SH-SY5Y (cell line): ENCODE results near the gene TPX2.

Experiments used
- GATA2 ChIP-seq: IDR thresholded peaks from 2 replicates; pipeline ENCODE4 v1.6.1; 2011; ENCODE audit warnings: mild to moderate bottlenecking, low read depth, low read length
- GATA3 ChIP-seq: IDR thresholded peaks from 2 replicates; pipeline ENCODE4 v1.6.1; 2011; ENCODE audit warnings: low read depth, mild to moderate bottlenecking, low read length, moderate library complexity

Gene TPX2

DNA sequence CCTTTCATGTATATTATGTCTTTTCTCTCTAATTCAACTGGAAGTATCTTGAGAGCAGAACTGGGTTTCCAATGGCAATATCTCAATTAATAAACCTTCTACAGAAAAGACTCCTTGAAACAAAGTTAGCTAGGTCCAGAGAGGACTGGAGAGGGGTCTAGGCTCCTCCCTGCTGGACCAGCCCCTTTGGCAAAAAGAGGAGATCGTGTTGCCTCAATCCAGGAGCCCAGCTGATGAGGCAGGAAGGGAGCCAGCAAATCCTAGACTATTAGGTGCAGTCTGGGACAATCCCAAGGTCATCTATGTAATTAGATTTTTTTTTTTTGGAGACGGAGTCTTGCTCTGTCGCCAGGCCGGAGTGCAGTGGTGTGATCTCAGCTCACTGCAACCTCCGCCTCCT lies 38.3 kb upstream of the TPX2 start:
- no peak for TF ChIP-seq GATA3
- TF ChIP-seq GATA2 = no peak

DNA sequence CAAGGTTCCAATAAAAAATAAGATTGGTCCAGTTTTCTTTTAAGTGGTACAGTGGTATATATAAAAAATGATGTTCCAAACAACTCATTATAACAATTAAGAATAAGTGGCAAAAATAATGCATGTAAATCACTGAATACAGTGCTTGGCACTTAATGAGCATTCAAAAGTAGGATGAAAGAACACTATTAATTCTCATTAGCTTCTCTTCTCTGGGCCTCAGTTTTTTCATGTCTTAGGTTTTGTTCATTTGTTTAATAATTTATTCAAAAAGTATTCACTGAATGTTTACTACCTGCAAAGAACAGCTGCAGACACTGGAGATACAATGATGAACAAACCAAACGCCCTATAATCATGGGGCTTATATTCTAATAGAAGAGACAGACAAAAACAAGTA lies 37.5 kb upstream of the TPX2 start:
- TF ChIP-seq GATA3 (no peak), GATA2 (no peak)

DNA sequence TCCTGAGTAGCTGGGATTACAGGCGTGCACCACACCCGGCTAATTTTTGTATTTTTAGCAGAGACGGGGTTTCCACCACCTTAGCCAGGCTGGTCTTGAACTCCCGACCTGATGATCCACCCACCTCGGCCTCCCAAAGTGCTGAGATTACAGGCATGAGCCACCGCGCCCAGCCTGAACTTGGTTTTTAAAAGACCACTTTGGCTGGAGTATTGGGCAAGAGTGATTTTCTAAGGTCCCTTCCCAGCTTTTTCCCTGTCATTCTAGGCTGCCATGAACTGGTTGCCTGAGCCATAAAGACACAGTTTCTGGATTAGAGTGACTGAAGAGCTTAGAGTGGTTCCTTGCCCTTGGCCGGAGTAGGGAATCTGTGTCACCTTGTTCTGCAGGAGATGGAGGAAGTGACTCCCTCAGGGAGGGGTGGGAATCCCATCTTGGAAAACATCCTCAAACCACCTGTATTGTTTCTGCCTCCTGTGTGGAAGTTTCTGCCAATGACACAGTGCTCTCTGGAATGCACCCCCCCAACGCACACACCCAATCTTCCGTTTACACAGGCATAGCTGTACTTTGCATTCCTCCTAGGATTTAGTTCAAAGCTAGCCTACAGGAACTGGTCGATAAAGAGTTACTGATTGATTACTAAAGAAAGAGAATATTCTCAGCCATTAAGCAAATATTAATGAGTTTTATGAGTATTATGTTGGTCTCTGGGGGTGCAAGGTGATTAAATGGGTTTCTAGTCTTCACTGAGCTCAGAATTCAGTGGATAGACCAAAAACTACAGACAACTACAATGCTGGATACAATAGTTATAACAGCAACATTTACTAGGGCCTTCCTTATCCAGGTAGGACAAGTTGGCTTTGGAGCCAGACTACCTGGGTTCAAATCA lies 34.6 kb upstream of the TPX2 start:
- TF ChIP-seq GATA2 (no peak), GATA3 (no peak)

DNA sequence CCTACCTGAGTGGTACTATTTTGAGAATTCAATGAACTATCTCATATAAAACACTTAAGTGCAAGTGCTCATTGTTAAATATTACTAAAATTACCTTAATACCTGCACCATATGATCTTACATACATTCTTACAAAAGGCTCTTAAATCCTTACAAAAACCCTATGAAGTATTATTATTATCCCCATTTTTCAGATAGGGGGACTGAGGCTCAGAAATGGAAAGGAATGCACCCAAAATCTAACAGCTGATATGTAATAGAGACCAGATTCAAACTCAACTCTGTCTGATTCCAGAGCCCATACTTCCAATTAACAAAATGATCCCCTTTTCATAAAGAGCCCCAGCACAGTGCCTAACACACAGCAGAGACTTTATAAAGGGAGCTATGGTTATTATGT lies 33.9 kb upstream of the TPX2 start:
- no peak for TF ChIP-seq GATA2
- no peak for TF ChIP-seq GATA3

DNA sequence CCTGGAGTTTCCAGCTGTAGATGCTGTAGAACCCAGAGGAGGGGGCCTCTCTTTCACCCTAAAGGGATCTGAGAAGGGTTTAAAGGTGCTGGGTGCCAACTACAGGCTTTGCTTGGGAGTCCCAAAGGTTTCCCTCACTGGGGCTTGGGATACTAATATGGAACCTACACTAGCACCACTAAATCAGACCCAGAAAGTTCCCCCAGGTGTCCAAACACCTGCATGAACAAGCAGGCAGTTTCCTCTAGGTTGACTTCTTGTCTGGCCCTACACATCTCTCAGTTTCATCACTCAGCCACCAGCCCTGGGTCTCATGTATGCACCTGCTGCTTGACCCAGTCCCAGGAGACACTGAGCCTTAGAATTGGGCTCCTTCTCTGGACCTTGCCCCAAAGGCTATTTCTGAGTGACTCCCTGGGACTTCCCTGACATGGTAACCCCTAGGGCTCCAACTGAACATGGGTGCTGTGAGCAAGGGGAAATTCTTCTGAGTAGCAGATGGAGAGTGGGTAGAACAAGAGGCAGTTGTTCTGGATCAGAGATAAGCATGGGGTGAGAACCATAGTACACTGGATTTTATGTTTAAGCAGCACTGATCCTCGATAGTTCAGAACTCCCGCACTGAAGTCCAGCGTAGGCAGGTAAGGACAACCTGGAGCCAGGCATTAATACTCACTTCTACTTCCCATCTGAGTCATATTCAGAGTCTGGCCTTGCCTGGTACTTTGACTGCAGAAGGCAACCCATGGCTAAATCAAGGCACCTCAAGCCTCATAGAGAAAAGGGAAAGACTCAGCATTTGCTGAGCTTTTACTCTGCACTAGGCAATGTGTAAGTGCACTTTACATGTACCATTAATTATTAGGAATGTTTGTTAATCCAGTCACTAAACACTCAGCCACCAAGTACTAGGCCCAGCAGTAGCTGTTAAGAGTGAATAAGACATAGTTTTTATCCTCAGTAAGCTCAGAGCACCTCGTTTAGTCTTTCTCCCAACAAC lies 33.2 kb upstream of the TPX2 start:
- TF ChIP-seq GATA3 (no peak), GATA2 (no peak)

DNA sequence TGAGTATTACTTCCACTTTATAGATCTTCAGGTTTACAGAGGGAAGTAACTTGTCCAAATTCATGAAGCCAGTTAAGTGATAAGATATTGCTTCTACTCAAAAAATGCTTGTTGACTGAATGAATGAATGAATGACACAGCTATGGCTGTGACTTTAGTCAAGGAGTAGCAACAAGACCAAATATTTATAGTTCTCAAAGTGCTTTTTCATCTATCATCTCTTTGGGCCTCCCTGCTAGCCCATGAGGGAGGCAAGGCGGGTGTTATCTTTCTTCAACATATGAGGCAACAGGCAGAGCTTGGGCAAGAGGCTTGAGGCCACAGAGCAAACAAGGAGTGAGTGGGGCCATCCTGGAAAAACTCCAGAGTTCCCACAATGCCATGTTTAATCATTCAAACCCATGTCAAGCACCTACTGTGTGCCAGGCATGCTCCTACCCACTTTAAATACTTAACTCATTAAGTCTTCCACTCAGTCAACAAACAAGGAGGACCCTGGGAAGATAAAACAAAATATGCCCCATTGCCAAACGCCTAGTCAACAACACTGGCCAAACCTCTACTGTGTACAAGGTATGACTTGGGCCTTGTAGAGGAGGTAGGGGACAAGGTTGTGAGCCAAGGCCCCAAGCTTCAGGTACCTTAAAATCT lies 32.4 kb upstream of the TPX2 start:
- TF ChIP-seq GATA3 (no peak), GATA2 (no peak)

DNA sequence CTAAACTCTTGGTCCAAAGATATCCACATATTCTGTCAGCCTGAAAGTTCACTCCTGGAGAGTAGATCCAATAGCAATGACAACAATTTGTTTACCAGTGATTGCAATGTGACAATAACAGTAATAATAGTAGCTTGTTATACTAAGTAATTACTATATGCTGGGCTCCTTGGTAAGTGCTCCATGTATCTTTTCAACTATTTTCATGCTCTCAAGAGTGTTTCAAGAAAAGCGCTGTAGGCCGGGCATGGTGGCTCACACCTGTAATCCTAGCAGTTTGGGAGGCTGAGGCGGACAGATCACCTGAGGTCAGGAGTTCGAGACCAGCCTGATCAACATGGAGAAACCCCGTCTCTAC lies 31.9 kb upstream of the TPX2 start:
- no peak for TF ChIP-seq GATA2
- TF ChIP-seq GATA3 = no peak

DNA sequence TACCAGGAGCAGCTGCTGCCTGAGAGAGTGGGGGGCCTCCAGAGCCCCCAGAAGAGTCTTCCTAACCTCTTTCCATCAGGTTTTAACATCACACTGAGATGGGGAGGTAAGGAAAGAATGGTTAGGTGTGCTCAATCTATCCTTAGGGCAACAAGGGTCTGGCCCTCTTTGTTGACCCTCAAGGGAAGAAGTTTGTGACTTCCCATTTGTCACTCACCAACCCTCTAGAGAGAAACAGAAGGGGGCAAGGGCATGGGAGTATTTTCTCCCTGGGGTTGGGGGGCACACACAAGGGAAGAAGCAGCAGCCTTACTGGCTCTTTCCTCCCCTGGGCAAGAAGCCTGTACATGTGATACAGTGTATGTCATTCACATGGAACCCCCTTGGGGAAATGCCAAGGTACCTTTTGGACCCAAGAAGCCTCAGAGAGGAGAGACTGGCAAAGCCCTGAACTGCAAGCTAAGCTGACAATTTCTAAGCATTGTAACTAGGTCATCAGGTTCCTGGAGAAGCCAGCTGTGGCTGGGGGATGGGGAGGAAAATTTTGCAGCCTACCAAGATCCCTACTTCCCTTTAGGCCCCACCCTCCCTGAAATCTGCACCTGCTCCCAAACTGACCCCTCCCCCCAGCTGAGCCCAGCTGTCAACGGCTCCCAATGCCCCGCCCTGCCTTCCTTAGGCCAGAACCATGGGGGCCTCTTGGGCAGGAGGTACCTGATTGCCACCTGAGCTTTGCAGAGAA lies 30.9 kb upstream of the TPX2 start:
- TF ChIP-seq GATA2 = no peak
- TF ChIP-seq GATA3 = no peak

DNA sequence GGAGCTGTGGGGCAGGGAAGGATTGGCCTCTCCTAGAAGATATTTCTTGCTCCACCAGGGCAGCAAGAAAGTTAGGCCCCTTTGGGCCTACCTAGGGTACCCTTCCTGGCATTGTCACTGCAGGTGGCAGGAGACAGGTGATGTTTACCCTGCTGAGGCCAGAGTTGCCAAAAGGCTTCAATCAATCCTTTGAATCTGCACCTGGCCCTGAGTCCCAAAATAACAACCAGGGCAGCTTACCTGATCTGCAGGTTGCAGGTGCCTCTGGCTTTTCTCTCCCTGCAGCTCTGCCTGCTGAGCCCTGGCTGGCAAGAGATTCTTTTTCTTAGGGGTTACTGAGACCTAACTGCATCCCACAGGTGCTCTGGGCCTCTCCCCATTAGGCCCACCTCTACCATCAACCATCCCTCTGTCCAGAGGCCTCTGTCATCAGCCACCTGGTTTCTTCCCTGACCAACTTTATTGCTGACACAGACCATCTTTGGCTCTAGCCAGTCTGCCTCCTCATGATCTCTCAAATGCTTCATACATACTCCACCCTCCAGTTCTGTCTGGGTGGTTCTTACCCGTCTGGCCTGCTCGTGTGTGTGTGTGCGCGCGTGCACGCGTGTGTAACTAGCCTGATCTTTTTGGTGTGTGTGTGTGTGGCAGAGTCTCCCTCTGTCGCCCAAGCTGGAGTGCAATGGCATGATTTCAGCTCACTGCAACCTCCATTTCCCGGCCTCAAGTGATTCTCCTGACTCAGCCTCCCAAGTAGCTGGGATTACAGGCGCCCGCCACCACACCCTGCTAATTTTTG lies 30.2 kb upstream of the TPX2 start:
- TF ChIP-seq GATA3 (no peak), GATA2 (no peak)

DNA sequence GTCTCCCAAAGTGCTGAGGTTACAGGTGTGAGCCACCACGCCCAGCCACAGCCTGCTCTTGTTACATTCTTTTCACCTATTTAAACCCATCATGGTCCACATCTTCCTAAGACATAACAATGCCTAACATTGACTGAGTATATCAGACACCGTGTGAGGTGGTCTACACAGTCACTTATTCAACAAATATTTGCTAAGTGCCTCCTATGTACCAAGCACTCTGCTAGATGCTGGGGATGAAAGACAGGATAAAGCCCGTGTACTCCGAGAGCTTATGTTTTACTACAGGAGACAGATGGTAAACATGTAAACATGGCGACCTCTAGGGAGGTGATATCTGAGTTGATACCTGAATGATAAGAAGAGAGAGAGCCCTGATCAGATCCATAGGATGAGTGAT lies 29.2 kb upstream of the TPX2 start:
- TF ChIP-seq GATA3 (no peak), GATA2 (no peak)

DNA sequence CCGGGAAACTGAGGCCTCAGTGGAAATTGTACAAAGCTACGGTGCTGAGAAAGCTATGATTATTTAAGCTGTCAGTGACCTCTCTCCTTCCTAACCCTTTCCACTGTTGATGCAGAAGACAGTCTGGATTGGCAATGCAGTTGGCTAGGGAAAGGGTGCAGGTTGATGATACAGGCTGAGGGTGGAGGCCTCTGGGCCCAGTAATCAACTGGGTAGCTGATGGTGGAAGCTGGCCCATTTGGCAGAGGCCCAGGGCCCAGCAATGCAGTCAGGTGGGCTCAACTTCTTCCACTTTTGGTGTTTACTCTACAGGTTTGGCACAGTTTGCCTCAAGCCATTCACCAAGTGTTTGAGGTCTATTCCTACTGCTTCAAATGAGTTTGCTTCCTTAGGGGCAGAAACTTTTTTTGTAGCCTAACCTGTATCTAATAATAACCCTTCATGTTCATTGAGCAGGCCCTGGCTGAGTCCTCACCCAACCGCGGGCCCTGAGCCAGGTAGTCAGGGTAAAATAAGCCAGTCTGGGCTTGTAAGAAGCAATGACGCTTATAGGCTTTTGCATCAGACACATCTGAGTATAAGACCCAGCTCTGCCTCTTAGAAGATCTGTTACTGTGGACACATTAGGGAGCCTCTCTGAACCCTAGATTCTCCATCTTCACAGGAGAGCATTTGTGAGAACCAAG lies 28.5 kb upstream of the TPX2 start:
- TF ChIP-seq GATA2 (no peak), GATA3 (no peak)
